Measurements from ENCODE around the gene TRIM40. TPM values are rescaled to one million over a fixed set of nuclear protein-coding genes. Genes with fewer than 3 reads are reported as not detected.
"Not testable (repeated sequence)": the region's sequence is repeated elsewhere in the genome, so short reads cannot be mapped to it uniquely, and the experiment has no call there.

The TRIM40 gene
- total RNA-seq, 4 donors from 2014 or later, result not detected

DNA sequence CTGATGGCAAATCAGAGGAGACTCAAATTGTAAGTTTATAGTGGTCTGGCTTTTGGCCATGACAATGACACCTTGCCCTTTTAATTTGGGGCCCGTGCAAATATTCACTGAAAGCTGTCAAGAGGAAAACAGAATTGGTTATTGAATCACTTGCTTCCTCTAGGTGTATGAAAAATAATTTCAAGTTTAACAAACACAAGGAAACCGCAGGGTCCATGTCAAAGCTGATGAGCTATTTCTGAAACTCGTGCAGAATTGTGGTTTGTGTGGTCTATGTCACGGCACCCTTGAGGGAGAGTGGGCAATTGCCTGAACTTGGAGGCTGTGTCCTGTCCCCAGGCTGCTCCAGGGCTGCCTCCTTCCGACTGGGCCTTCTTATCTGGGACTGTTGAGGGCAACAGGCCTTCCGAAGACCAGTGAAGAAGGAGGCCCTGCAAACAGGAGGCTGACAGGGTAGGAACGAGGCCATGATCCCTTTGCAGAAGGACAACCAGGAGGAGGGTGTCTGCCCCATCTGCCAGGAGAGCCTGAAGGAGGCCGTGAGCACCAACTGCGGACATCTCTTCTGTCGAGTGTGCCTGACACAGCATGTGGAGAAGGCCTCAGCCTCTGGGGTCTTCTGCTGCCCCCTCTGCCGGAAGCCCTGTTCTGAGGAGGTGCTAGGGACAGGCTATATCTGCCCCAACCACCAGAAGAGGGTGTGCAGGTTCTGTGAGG is 788 bp downstream of the TRIM40 start:
- no peak for DNase-seq
- no peak for ATAC-seq
- Histone ChIP-seq H3K27me3 (peaks cover 0 to 9% (median 8%) of the 10 kb centered on the region in 3 donors), H3K27ac (no peak overlapping the region), H3K36me3 (no peaks in the 10 kb centered on the region), H3K4me1 (no peaks in the 10 kb centered on the region), H3K4me3 (no peak overlapping the region), H3K9me3 (no peaks in the 10 kb centered on the region)
- intact Hi-C loops (cut with DNase I; ENCODE audit: low total_unique reads) (no loop called here), in situ Hi-C loops (cut with MboI; ENCODE audit: low sequenced_read_pairs in 4 of 4) (no loop called here)
- TF ChIP-seq POLR2A (IDR thresholded peaks at IDR 0.05), result no peak
- TF ChIP-seq, protein P1, sequence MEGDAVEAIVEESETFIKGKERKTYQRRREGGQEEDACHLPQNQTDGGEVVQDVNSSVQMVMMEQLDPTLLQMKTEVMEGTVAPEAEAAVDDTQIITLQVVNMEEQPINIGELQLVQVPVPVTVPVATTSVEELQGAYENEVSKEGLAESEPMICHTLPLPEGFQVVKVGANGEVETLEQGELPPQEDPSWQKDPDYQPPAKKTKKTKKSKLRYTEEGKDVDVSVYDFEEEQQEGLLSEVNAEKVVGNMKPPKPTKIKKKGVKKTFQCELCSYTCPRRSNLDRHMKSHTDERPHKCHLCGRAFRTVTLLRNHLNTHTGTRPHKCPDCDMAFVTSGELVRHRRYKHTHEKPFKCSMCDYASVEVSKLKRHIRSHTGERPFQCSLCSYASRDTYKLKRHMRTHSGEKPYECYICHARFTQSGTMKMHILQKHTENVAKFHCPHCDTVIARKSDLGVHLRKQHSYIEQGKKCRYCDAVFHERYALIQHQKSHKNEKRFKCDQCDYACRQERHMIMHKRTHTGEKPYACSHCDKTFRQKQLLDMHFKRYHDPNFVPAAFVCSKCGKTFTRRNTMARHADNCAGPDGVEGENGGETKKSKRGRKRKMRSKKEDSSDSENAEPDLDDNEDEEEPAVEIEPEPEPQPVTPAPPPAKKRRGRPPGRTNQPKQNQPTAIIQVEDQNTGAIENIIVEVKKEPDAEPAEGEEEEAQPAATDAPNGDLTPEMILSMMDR (IDR thresholded peaks at IDR 0.05 in 4 of 5, conservative IDR thresholded peaks at IDR 0.05 in 1 of 5), result no peak

DNA sequence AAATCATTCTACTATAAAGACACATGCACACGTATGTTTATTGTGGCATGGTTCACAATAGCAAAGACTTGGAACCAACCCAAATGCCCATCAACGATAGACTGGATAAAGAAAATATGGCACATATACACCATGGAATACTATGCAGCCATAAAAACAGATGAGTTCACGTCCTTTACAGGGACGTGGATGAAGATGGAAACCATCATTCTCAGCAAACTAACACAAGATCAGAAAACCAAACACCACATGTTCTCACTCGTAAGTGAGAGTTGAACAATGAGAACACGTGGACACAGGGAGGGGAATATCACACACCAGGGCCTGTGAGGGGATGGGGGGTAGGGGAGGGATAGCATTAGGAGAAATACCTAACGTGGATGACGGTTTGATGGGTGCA is 4.3 kb downstream of the TRIM40 start:
- ATAC-seq; H3K4me1 ChIP-seq; DNase-seq; intact Hi-C loops (cut with DNase I; ENCODE audit: low total_unique reads); H3K27me3 ChIP-seq; H3K4me3 ChIP-seq; H3K9me3 ChIP-seq; H3K27ac ChIP-seq; H3K36me3 ChIP-seq; in situ Hi-C loops (cut with MboI; ENCODE audit: low sequenced_read_pairs in 4 of 4): not testable (repeated sequence)

DNA sequence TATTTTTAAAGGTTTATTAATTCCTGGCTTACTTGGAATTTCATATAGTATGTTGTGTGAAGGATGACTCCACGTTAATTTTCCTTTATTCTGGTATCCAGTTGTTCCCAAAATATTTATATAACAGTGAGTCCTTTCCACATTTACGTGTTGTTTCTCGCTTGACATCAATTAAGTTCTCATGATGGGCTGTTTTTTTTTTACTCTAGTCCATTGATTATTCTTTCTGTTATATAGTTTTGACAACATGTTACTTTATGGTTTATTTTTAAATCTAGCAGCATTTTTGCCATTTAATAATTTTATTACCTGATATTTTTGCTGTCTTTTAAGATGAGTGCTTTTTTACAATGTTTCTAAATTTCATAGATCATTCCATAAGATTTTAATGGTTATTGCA is 6.7 kb downstream of the TRIM40 start:
- intact Hi-C loops (cut with DNase I; ENCODE audit: low total_unique reads), result no loop called here
- H3K4me3 ChIP-seq, result no peak overlapping the region
- no peak for ATAC-seq
- no peak overlapping the region for H3K27ac ChIP-seq
- H3K36me3 ChIP-seq, result no peaks in the 10 kb centered on the region
- peaks cover 0 to 11% (median 2%) of the 10 kb centered on the region in 3 donors for H3K27me3 ChIP-seq
- no peaks in the 10 kb centered on the region for H3K9me3 ChIP-seq
- in situ Hi-C loops (cut with MboI; ENCODE audit: low sequenced_read_pairs in 4 of 4), result no loop called here
- TF ChIP-seq, protein P1 (IDR thresholded peaks at IDR 0.05 in 4 of 5, conservative IDR thresholded peaks at IDR 0.05 in 1 of 5), result no peak
- TF ChIP-seq POLR2A (IDR thresholded peaks at IDR 0.05), result no peak
- H3K4me1 ChIP-seq, result no peaks in the 10 kb centered on the region
- no peak for DNase-seq

DNA sequence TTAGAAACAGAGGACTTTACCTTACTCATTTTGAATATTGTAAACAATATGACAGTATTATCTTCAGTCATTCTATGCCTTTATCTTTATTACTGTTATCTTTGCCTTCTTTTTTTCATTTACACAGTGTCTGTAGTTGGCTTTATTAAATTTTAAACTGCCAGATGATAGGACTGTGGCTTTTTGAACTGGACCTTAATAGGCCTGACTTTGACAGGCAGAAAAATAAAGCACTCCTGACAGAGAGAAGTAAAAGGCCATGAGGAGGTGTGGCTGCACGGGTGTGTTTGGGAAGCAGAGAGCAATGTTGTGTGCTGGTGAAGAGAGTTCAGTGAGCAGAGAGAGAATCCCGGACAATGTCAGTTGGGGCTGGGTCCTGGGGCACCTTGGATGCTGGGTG is 7.8 kb downstream of the TRIM40 start:
- DNase-seq (no peak), ATAC-seq (no peak)
- Histone ChIP-seq H3K27ac (no peak overlapping the region), H3K4me3 (no peak overlapping the region), H3K4me1 (no peaks in the 10 kb centered on the region), H3K9me3 (no peaks in the 10 kb centered on the region), H3K27me3 (peaks cover 0 to 11% (median 2%) of the 10 kb centered on the region in 3 donors), H3K36me3 (no peaks in the 10 kb centered on the region)
- in situ Hi-C loops (cut with MboI; ENCODE audit: low sequenced_read_pairs in 4 of 4) (no loop called here), intact Hi-C loops (cut with DNase I; ENCODE audit: low total_unique reads) (no loop called here)
- TF ChIP-seq, protein P1 (IDR thresholded peaks at IDR 0.05 in 4 of 5, conservative IDR thresholded peaks at IDR 0.05 in 1 of 5), result no peak

DNA sequence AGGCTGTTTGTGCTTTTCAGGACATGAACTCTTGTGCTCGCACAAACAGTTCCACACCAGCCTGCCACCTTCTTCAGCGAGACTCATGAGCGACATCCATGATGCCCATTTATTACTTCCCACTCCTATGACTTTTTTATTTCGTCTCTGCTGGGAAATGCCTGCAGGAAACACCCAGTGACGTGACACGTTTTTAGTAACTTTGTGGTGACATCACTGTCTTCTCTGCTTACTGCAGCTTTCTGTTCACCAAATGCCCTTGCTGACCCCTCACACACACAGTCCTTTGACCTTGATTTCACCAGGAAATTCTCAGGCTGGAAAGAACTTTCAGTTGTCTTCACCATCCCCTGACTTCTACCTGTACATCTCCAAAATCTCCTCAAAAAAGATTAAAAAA is 8.9 kb downstream of the TRIM40 start:
- intact Hi-C loops (cut with DNase I; ENCODE audit: low total_unique reads) (no loop called here), in situ Hi-C loops (cut with MboI; ENCODE audit: low sequenced_read_pairs in 4 of 4) (no loop called here)
- no peak for DNase-seq
- no peak overlapping the region for H3K4me3 ChIP-seq
- ATAC-seq, result no peak
- no peaks in the 10 kb centered on the region for H3K4me1 ChIP-seq
- TF ChIP-seq, protein P1 (IDR thresholded peaks at IDR 0.05 in 4 of 5, conservative IDR thresholded peaks at IDR 0.05 in 1 of 5), result no peak
- no peak for TF ChIP-seq POLR2A (IDR thresholded peaks at IDR 0.05)
- H3K36me3 ChIP-seq, result no peaks in the 10 kb centered on the region
- H3K9me3 ChIP-seq, result no peaks in the 10 kb centered on the region
- H3K27me3 ChIP-seq, result peaks cover 0 to 11% (median 2%) of the 10 kb centered on the region in 3 donors
- no peak overlapping the region for H3K27ac ChIP-seq
